HG02678 (cell line): ENCODE results near the gene MVB12B.

Experiments used
- ATAC-seq: cut with Tn5 transposase; IDR thresholded peaks from one replicate; pipeline ENCODE4 v1.9.1; 2021; ENCODE audit warnings: mild to moderate bottlenecking, moderate library complexity; ENCODE audit not compliant: unreplicated experiment

The MVB12B gene

GRCh38 chr9:126486276-126486675 is 159.6 kb downstream of the MVB12B start:
- ATAC-seq: no peak

GRCh38 chr9:126487856-126488255 is 161.2 kb downstream of the MVB12B start:
- no peak for ATAC-seq

- ATAC-seq: no peak
These were observed 161.7 kb downstream of the MVB12B start for GRCh38 chr9:126488310-126488709.

GRCh38 chr9:126488881-126489404 is 162.3 kb downstream of the MVB12B start:
- no peak for ATAC-seq

GRCh38 chr9:126489581-126490213 is 163.1 kb downstream of the MVB12B start:
- ATAC-seq: no peak

GRCh38 chr9:126490214-126490631 is 163.6 kb downstream of the MVB12B start:
- no peak for ATAC-seq

GRCh38 chr9:126490871-126491567 is 164.4 kb downstream of the MVB12B start:
- no peak for ATAC-seq

- ATAC-seq: no peak
These were observed 164.9 kb downstream of the MVB12B start for GRCh38 chr9:126491568-126491879.

- no peak for ATAC-seq
These were observed 165.3 kb downstream of the MVB12B start for GRCh38 chr9:126491949-126492348.

- ATAC-seq: no peak
These were observed 167.6 kb downstream of the MVB12B start for GRCh38 chr9:126494264-126494663.

GRCh38 chr9:126494746-126495145 is 168.1 kb downstream of the MVB12B start:
- ATAC-seq: no peak

GRCh38 chr9:126495411-126496180 is 169.0 kb downstream of the MVB12B start:
- no peak for ATAC-seq

GRCh38 chr9:126496181-126496576 is 169.6 kb downstream of the MVB12B start:
- no peak for ATAC-seq

GRCh38 chr9:126496781-126497659 is 170.4 kb downstream of the MVB12B start:
- no peak for ATAC-seq

GRCh38 chr9:126497660-126498275 is 171.1 kb downstream of the MVB12B start:
- ATAC-seq: no peak

GRCh38 chr9:126498331-126498730 is 171.7 kb downstream of the MVB12B start:
- no peak for ATAC-seq

- ATAC-seq: no peak
These were observed 172.6 kb downstream of the MVB12B start for GRCh38 chr9:126499005-126499910.

GRCh38 chr9:126499911-126500599 is 173.4 kb downstream of the MVB12B start:
- ATAC-seq: no peak
